Measurements from ENCODE around the gene SLC4A8. TPM values are rescaled to one million over a fixed set of nuclear protein-coding genes. Genes with fewer than 3 reads are reported as not detected.

Gene SLC4A8
- total RNA-seq, 2 donors from 2014 or later: 0.59 to 1.1 TPM

DNA sequence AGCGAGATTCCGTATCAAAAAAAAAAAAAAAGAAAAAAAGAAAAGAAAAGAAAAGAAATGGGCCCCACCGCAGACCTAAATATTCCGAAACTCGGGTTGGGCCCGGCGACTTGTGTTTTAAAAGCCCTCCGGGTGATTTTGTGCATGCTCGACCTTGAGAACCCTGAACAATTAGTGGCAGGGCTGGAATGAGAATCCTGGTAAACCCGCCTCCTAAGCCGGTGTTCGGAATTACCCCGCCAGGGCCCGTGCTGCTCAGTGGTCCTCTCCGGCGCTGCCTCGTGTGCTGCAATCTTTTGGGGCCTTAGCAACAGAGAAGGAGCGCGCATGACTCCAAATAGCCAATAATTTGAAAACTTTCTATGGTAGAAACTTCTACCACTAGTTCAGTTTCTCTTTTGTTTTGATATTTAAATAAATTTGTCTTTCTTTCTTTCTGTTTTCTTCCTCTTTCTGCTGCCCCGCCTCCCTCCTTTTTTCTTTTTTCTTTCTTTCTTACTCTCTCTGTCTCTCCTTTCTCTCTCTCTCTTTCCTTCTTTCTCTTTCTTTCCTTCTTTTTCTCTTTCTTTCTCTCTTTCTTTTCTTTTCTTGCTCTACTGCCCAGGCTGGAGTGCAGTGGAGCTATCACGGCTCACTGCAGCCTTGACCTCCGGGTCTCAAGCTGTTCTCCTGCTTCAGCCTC is 31.9 kb upstream of the SLC4A8 start:
- no peak for DNase-seq
- Histone ChIP-seq H3K4me3 (peak overlapping the region; percentile 61), H3K9me3 (no peaks in the 10 kb centered on the region), H3K4me1 (peaks cover 7% of the 10 kb centered on the region), H3K27ac (peak overlapping the region; percentile 38), H3K36me3 (no peaks in the 10 kb centered on the region), H3K27me3 (no peaks in the 10 kb centered on the region), H3K9ac (ENCODE audit: low read depth in 2 of 2, low read length in 2 of 2) (peak overlapping the region in 1 of 2 donors; percentile 58)
- intact Hi-C loops (cut with DNase I): no loop called here
- TF ChIP-seq, protein P1, sequence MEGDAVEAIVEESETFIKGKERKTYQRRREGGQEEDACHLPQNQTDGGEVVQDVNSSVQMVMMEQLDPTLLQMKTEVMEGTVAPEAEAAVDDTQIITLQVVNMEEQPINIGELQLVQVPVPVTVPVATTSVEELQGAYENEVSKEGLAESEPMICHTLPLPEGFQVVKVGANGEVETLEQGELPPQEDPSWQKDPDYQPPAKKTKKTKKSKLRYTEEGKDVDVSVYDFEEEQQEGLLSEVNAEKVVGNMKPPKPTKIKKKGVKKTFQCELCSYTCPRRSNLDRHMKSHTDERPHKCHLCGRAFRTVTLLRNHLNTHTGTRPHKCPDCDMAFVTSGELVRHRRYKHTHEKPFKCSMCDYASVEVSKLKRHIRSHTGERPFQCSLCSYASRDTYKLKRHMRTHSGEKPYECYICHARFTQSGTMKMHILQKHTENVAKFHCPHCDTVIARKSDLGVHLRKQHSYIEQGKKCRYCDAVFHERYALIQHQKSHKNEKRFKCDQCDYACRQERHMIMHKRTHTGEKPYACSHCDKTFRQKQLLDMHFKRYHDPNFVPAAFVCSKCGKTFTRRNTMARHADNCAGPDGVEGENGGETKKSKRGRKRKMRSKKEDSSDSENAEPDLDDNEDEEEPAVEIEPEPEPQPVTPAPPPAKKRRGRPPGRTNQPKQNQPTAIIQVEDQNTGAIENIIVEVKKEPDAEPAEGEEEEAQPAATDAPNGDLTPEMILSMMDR (IDR thresholded peaks at IDR 0.05): no peak

DNA sequence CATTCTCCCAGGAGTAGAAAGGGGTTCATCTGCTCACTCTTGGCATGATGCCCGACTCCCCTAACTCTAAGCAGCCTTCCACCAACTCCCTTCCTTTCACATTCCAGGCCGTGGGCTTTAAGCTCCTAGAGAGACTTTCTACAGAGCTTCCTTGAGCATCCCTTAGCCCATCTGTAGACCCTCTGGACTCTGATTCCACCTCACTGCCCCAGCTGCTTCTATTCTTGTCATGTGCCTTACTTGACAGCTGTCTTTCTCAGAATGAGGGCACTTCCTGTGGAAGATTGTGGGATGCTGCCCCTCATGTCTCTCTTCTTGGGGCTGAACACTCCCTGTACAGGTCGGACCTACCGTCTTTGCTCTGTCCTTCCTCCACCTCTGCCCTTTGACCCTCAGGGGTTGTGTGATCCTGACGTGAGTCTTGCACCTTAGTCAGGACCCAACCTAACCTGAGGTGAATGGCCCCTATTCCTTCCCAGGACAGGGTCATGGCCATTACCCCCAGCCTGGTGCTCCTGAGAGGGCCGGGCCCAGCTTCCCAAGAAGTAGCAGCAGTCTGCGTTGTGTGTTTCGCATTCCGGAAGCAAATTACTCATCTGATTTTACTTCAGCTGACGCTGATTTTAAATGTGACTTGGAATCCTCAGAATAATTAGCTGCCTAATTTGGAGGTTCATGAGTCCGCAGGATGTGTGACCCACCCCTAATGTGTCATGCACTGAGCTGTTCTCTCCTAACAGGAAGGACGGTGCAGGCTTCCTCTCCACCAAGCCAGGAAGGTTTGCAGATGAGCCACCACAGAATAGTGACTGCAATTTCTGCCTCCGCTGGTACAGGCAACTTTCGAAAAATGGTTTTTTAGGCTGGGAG is 30.7 kb upstream of the SLC4A8 start:
- DNase-seq: no peak
- intact Hi-C loops (cut with DNase I): no loop called here
- Histone ChIP-seq H3K36me3 (no peaks in the 10 kb centered on the region), H3K4me3 (no peak overlapping the region), H3K27me3 (no peaks in the 10 kb centered on the region), H3K4me1 (peaks cover 7% of the 10 kb centered on the region), H3K9ac (ENCODE audit: low read depth in 2 of 2, low read length in 2 of 2) (no peak overlapping the region), H3K27ac (no peak overlapping the region), H3K9me3 (no peaks in the 10 kb centered on the region)
- TF ChIP-seq, protein P1 (IDR thresholded peaks at IDR 0.05): no peak

DNA sequence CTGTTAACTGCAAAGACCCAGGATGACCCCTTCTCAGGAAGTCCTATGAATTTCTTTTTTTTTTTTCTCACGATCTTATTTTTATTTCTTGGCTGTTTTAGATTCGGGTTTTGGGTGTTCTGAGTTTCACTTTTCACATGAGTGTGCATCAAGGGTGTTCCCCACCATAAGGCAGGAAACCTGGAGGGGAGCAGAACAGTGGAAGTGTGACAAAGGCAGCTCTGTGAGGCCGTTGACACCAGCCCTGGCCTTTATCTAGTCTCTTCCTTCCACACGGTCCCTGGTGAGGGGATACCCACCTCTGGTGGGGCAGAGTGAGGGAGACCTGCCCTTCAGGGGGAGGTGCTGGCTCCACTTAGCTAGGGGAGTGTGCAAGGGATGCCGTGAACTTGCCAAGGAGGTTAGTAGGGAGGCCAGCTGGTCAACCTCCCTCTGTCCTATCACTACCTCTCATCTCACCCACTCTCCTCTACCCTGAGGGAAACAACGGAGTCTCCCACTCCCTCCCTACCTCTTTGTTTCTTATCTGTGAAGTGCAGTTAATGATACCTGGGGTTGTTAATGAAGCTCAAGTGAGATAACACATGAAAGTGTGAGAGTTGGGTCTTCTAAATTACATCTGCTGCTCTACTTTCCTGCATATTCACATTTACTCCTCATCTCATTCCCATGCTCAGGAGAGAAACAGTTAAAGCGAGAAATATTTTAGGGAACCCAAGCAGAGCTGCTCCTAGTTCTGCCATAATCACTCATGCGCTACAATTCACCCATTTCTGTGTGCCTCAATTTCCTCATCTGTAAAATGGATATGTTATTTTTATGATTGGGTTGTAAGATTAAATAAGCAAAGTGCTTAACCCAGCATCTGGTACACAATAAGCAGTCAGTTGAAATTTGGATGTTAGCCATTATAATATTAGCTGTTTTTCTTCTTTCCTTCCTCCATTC is 29.1 kb upstream of the SLC4A8 start:
- Histone ChIP-seq H3K4me3 (no peak overlapping the region), H3K9ac (ENCODE audit: low read depth in 2 of 2, low read length in 2 of 2) (no peak overlapping the region), H3K4me1 (no peaks in the 10 kb centered on the region), H3K36me3 (no peaks in the 10 kb centered on the region), H3K27me3 (no peaks in the 10 kb centered on the region), H3K9me3 (no peaks in the 10 kb centered on the region), H3K27ac (peak overlapping the region; percentile 15)
- TF ChIP-seq, protein P1 (IDR thresholded peaks at IDR 0.05): no peak
- DNase-seq: no peak
- intact Hi-C loops (cut with DNase I): no loop called here

DNA sequence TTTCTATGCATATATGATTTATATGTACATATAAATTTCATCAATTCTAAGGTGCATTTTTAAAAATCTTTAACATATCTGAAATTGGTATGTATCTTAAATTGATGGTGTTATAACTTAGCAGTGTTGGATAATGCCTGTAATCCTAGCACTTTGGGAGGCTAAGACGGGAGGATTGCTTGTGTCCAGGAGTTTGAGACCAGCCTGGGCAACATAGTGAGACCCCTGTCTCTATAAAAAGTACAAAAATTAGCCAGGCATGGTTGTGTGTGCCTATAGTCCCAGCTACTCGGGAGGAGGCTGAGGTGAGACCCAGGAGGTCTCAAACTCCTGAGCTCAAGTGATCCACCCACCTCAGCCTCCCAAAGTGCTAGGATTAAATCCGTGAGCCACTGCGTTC is 27.0 kb upstream of the SLC4A8 start:
- no peak for DNase-seq
- no peaks in the 10 kb centered on the region for H3K36me3 ChIP-seq
- H3K9ac ChIP-seq (ENCODE audit: low read depth in 2 of 2, low read length in 2 of 2): no peak overlapping the region
- H3K4me1 ChIP-seq: no peaks in the 10 kb centered on the region
- H3K9me3 ChIP-seq: no peaks in the 10 kb centered on the region
- H3K4me3 ChIP-seq: no peak overlapping the region
- no peaks in the 10 kb centered on the region for H3K27me3 ChIP-seq
- intact Hi-C loops (cut with DNase I): no loop called here
- TF ChIP-seq, protein P1 (IDR thresholded peaks at IDR 0.05): no peak
- no peak overlapping the region for H3K27ac ChIP-seq

DNA sequence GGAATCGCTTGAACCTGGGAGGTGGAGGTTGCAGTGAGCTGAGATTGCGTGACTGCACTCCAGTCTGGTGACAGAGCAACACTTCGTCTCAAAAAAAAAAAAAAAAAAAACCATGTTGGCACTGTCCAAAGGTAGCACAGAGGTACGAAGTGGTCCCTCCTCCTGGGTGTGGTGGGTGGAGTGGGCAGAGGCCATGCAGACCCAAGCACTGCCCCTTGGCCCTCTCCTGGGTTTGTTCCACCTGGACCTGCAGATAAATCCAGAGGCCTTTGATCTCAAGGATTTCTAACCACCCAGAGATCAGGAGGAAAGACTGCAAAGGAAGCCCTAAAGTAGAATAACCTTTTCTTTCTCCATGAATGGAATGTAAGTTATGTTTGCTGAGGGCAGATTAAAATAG is 24.7 kb upstream of the SLC4A8 start:
- Histone ChIP-seq H3K9me3 (no peaks in the 10 kb centered on the region), H3K4me3 (no peak overlapping the region), H3K36me3 (no peaks in the 10 kb centered on the region), H3K27me3 (no peaks in the 10 kb centered on the region), H3K4me1 (no peaks in the 10 kb centered on the region), H3K27ac (no peak overlapping the region), H3K9ac (ENCODE audit: low read depth in 2 of 2, low read length in 2 of 2) (no peak overlapping the region)
- intact Hi-C loops (cut with DNase I): no loop called here
- TF ChIP-seq, protein P1 (IDR thresholded peaks at IDR 0.05): no peak
- DNase-seq: peak; percentile 74
